Choroid plexus epithelial cell (primary cell): ENCODE data around the gene EGF.

Experiments used
- DNase-seq: peaks from one replicate; pipeline ENCODE4 v3.0.0-alpha.2; 2010; ENCODE audit warnings: low read depth
- H3K4me3 ChIP-seq: 2 replicates; pipeline ENCODE4 v1.5.1; 2011; ENCODE audit warnings: low read depth, mild to moderate bottlenecking, control low read depth, low read length, moderate library complexity
- TF ChIP-seq, protein P1 (sequence below): conservative IDR thresholded peaks from 2 replicates; pipeline ENCODE4 v1.5.1; 2011; ENCODE audit warnings: low read depth, mild to moderate bottlenecking, control low read depth, inconsistent platforms, low read length, moderate library complexity

The EGF gene

DNA sequence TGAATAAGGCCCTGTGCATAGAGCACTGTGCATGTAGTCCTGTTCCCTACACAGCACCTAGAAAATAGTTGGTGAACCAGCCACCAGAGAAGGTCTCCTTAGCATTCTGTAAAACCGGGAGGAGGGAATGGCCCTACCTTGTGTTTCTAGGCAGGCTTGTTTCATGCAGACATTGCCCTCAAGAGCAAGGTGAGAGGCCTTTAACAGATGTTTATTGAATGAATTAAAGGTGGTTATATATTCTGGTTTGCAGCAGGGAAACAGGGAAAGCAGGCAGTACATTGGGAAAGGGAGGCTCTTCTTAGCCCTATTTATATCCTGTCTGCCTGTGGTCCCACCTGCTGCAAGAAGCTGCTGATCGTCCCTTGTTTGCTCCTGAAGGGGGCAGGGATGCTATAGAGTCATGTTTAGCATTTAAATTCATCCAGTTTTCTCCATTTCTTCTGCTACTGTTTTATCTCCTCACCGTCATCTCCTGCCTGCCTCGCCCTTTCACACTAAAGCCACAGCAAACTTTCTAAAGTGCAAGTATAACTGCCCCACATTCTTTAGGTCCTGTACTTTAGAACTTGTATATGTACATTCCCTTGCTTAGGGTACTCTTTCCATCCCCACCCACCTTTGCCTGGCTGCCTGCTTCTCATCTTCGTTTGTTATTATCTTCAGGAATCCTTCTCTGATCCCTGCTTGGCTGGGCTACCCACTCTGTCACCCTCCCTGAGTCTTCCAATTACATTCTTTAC, 60.3 kb downstream of the EGF start:
- TF ChIP-seq, protein P1, sequence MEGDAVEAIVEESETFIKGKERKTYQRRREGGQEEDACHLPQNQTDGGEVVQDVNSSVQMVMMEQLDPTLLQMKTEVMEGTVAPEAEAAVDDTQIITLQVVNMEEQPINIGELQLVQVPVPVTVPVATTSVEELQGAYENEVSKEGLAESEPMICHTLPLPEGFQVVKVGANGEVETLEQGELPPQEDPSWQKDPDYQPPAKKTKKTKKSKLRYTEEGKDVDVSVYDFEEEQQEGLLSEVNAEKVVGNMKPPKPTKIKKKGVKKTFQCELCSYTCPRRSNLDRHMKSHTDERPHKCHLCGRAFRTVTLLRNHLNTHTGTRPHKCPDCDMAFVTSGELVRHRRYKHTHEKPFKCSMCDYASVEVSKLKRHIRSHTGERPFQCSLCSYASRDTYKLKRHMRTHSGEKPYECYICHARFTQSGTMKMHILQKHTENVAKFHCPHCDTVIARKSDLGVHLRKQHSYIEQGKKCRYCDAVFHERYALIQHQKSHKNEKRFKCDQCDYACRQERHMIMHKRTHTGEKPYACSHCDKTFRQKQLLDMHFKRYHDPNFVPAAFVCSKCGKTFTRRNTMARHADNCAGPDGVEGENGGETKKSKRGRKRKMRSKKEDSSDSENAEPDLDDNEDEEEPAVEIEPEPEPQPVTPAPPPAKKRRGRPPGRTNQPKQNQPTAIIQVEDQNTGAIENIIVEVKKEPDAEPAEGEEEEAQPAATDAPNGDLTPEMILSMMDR, result no peak
- DNase-seq, result no peak
- no peak overlapping the region for H3K4me3 ChIP-seq

DNA sequence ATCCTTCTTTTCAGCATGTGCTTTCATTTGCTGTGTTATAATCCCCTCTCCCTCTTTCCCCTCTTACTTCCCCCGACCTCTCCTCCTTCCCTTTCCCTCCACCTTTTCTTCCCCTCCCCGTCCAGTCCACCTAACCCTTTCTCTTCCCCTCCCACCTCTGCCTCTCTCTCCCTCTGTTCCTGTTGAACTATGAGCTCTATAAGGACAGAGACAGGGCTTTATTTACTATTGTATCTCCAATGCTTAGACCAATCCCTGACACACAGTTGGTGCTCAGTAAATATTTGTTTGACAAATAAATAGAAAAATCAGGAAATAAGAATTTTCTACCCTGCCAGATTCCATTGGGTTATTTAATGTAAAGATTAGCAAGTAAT, 60.8 kb downstream of the EGF start:
- TF ChIP-seq, protein P1, result no peak
- no peak overlapping the region for H3K4me3 ChIP-seq
- DNase-seq, result no peak

DNA sequence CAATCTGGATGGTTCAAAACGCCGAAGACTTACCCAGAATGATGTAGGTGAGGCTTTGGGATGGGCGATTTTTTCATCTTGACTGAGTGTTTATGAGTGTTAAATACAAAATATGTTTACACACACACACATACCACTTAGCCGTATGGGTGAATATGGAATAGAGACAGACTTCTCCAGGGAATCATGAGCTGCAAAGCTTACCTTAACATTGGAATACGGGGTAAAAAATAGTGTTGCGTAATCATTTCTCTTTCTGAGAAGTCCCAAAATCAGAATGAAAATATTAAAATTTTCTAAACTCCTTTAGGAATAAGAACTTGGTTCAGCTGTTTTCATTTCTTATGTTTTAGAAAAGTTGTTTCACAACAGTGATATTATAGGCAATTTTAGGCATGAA, 63.5 kb downstream of the EGF start:
- TF ChIP-seq, protein P1, result no peak
- no peak overlapping the region for H3K4me3 ChIP-seq
- no peak for DNase-seq

DNA sequence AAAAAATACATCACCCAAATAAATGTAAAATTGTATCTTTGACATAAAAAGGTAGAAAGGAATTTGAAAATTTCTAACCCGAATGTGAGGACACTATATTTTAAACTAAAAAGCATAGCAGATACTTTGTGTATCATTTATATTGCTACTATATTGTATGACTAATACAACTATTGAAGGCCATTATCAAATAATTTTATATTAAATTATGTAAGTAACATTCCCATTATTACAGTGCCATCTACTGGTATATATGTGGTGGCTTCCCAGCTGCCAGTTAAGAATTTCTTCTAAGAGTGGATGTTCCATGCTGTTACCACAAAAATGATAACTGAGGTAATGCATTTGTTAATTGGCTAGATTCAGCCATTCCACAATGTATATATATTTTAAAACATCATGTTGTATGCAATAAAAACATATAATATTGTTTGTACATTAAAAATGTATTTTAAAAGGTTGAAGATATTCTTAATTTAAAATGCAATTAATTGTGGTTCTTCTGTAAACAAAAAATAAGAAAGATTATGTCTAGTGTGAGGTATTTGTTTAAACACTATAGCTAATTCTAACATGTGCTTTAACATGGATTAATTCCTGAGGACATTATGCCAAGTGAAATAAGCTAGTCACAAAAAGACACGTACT, 65.3 kb downstream of the EGF start:
- TF ChIP-seq, protein P1, result peak; percentile 66

DNA sequence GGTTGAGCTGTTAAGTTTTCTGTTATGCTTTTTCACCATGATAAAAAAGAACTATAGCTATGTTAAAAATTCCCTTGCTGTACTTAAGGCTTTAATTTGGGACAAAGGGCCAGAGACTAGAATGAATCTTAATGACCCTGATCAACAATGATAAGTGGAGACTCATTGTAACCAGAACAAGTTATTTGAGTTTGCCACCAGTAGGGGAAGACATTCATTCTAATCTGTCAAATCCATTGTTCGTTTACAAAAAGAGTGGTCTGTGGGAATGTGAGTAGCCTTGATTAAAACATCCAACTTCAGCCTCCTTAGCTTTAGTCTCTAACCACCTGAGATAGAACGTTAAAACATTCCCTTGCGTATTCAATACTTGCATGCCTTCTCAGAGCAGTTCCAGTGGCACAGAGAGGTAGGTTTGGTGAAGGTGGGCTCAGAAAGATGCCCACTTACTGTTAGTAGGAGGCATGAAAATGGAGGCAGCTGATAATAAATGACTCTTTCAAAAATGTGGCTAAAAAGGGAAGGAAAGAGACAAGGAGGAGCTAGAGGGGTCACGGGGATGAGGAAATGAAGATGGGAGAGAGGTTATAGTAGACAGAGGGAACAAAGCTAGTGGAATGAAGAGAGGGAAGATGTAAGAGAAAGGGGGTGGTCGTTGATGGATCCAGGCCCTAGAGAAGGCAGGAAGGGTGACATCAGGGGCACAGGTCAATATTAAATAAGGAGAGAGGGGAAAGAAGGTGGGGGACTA, 66.2 kb downstream of the EGF start:
- TF ChIP-seq, protein P1, result peak; percentile 21
- no peak for DNase-seq
- no peak overlapping the region for H3K4me3 ChIP-seq

More for the DNA sequence above, 65.3 kb downstream of the EGF start:
- peak; percentile 74 for DNase-seq
- no peak overlapping the region for H3K4me3 ChIP-seq

DNA sequence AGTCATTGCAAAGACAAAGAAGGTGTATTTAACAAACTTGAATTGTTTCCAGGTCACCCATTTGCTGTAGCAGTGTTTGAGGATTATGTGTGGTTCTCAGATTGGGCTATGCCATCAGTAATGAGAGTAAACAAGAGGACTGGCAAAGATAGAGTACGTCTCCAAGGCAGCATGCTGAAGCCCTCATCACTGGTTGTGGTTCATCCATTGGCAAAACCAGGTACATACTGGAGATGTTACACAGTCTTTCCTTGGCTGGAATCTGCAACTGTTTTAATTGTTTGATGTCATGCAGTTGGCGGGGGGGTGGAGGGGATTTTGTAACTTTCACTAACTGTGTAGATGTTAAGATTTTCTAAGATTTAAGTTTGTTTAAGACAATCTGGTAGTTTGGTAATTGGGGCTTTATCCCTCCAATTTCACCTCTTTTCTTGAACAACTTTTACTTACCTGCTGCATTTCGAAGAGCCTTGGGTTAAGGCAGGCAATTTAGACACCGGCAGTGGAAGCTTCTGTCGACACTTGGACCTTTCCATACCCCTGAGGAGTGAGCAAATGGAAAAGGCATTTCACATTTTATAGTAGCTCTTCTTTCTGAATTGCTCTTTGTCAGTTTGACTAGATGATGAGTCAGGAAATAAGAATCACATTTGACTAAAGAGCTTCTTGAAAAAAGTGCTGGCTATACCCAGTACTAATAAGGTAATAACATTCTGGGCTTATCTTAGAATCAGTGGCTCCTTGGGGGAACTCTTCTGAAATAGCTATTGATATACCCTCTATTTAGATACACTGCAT, 67.4 kb downstream of the EGF start:
- peak; percentile 77 for DNase-seq
- TF ChIP-seq, protein P1, result no peak
- no peak overlapping the region for H3K4me3 ChIP-seq
